PC-3 (cell line): ENCODE data around the gene FCRL2. TPM values are rescaled to one million over a fixed set of nuclear protein-coding genes. Genes with fewer than 3 reads are reported as not detected.

ENCODE experiments used
- ATAC-seq: fragments of 200-7000 bp; cut with Tn5 transposase; 2 replicates; pipeline ENCODE4 v1.9.1; 2020; ENCODE audit warnings: mild to moderate bottlenecking, moderate library complexity
- BruUV-seq: library from RNA; stranded (reverse); fragments of 400-500 nt; replicated peaks from 2 replicates; lab custom pipeline; 2021; lab: Mats Ljungman, UMichigan
- CTCF ChIA-PET: fragments of 300-600 bp; sonication (Branson Sonifier 250); formaldehyde crosslinking; loops from one replicate; lab custom pipeline; 2022; ENCODE audit warnings: antibody characterized with exemption; lab: Charles Lee
- POLR2A ChIA-PET: fragments of 300-600 bp; sonication (Branson Sonifier 250); formaldehyde crosslinking; loops from one replicate; lab custom pipeline; 2022; ENCODE audit warnings: antibody characterized with exemption; ENCODE audit not compliant: unreplicated experiment; lab: Charles Lee
- DNase-seq: peaks from one replicate; pipeline ENCODE4 v3.0.0-alpha.2; 2015
- H2AFZ ChIP-seq: fragments of 300-600 bp; sonication (generic); 2 replicates; pipeline ENCODE4 v1.6.0; 2016; ENCODE audit warnings: antibody characterized with exemption, low read length
- H3F3A ChIP-seq: fragments of 300-600 bp; sonication (generic); one replicate; pipeline ENCODE4 v1.6.0; 2017; ENCODE audit warnings: antibody characterized with exemption, low read length, control low read depth, mild to moderate bottlenecking; ENCODE audit not compliant: unreplicated experiment
- H3K27ac ChIP-seq: fragments of 300-600 bp; sonication (generic); 2 replicates; pipeline ENCODE4 v1.5.1; 2016; ENCODE audit warnings: mild to moderate bottlenecking, low read length
- H3K27me3 ChIP-seq: fragments of 300-600 bp; sonication (generic); 2 replicates; pipeline ENCODE4 v1.6.1; 2016; ENCODE audit warnings: low read length, mixed read lengths
- H3K36me3 ChIP-seq: fragments of 300-600 bp; sonication (generic); 2 replicates; pipeline ENCODE4 v1.6.1; 2016; ENCODE audit warnings: low read depth, mixed run types, low read length, mixed read lengths
- H3K4me1 ChIP-seq: fragments of 300-600 bp; sonication (generic); 2 replicates; pipeline ENCODE4 v1.5.1; 2016; ENCODE audit warnings: low read length; ENCODE audit not compliant: insufficient read depth
- H3K4me2 ChIP-seq: fragments of 300-600 bp; sonication (generic); 2 replicates; pipeline ENCODE4 v1.6.0; 2016; ENCODE audit warnings: low read length
- H3K4me3 ChIP-seq: fragments of 300-600 bp; sonication (generic); 2 replicates; pipeline ENCODE4 v1.5.1; 2016; ENCODE audit warnings: mild to moderate bottlenecking, low read length, mixed read lengths
- H3K79me2 ChIP-seq: fragments of 300-600 bp; sonication (generic); 2 replicates; pipeline ENCODE4 v1.6.1; 2017; ENCODE audit warnings: low read length, mixed read lengths
- H3K9ac ChIP-seq: fragments of 300-600 bp; sonication (generic); 2 replicates; pipeline ENCODE4 v1.6.0; 2016; ENCODE audit warnings: mild to moderate bottlenecking, low read length
- H3K9me2 ChIP-seq: fragments of 300-600 bp; sonication (generic); replicated peaks from 2 replicates; pipeline ENCODE4 v1.6.1; 2016; ENCODE audit warnings: mixed run types, low read length, mixed read lengths
- H3K9me3 ChIP-seq: fragments of 300-600 bp; sonication (generic); 2 replicates; pipeline ENCODE4 v1.6.1; 2016; ENCODE audit warnings: low read length, mixed read lengths
- H4K20me1 ChIP-seq: fragments of 300-600 bp; sonication (generic); 2 replicates; pipeline ENCODE4 v1.6.1; 2016; ENCODE audit warnings: low read length, mixed read lengths
- CTCF ChIP-seq: fragments of 300-600 bp; sonication (generic); conservative IDR thresholded peaks from 2 replicates; pipeline ENCODE4 v1.5.1; 2017; ENCODE audit warnings: antibody characterized with exemption, low read depth, mild to moderate bottlenecking, low read length
- EZH2 ChIP-seq: fragments of 300-600 bp; sonication (generic); IDR thresholded peaks from one replicate; pipeline ENCODE4 v1.6.1; 2017; ENCODE audit warnings: antibody characterized with exemption, mild to moderate bottlenecking, low read length; ENCODE audit not compliant: unreplicated experiment
- EZH2phosphoT487 ChIP-seq: fragments of 300-600 bp; sonication (generic); IDR thresholded peaks from 2 replicates; pipeline ENCODE4 v1.6.1; 2018; ENCODE audit warnings: mild to moderate bottlenecking, antibody characterized with exemption, low read length, borderline replicate concordance
- intact Hi-C: fragments of 100-400 bp; cut with micrococcal nuclease; formaldehyde crosslinking; loops from 2 replicates; pipeline ENCODE4 v1.9.0; 2023
- total RNA-seq: library from RNA; depleted of rRNA; stranded (reverse); fragments of >200 nt; gene quantifications from 2 replicates; pipeline ENCODE4 v1.2.3, GENCODE V29; 2014

FCRL2 gene
- total RNA-seq, 1 experiment from 2014 or later, result not detected

DNA sequence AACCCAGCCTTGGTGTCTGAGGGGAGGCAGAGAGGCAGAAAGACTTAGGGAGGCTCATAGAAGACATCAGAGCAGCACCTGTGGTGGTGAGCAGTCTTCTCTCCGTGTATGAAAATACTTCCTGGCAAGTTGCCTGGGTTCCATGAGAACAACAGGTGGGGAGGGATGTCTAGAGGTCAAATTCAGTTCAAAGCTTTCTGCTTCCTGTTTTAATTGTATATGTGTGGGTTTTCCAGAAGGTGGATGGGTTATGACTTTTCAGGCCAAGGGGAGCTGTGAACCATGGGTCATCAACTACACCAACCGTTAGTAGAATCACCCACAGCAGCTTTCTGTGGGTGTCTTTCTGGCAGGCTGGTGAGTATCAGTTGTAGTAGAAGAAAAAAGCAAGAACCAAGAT lies 4.1 kb upstream of the FCRL2 start:
- no peak for ATAC-seq
- Histone ChIP-seq H3K36me3 (no peaks in the 10 kb centered on the region), H3K4me3 (no peak overlapping the region), H2AFZ (no peak overlapping the region), H3K4me1 (no peaks in the 10 kb centered on the region), H3K27ac (no peak overlapping the region), H3K9ac (no peak overlapping the region), H4K20me1 (no peaks in the 10 kb centered on the region), H3F3A (no peaks in the 10 kb centered on the region), H3K79me2 (no peaks in the 10 kb centered on the region), H3K27me3 (0 out of 2 replicates have a peak, but pooled peaks cover 6% of the 10 kb centered on the region), H3K9me2 (no peaks in the 10 kb centered on the region), H3K9me3 (no peaks in the 10 kb centered on the region), H3K4me2 (no peak overlapping the region)
- DNase-seq, result no peak
- BruUV-seq, result no TSS peak
- TF ChIP-seq EZH2, result no peak
- TF ChIP-seq EZH2phosphoT487, result no peak
- no peak for TF ChIP-seq CTCF
- POLR2A ChIA-PET, result no interaction called here
- intact Hi-C loops, result no loop called here
- CTCF ChIA-PET, result no interaction called here

- Histone ChIP-seq H3K9me3 (no peaks in the 10 kb centered on the region), H3K27ac (no peak overlapping the region), H3K27me3 (0 out of 2 replicates have a peak, but pooled peaks cover 6% of the 10 kb centered on the region), H3K4me1 (peaks cover 5% of the 10 kb centered on the region), H3K4me2 (no peak overlapping the region), H3F3A (no peaks in the 10 kb centered on the region), H2AFZ (no peak overlapping the region), H3K4me3 (no peak overlapping the region), H3K9ac (no peak overlapping the region), H4K20me1 (no peaks in the 10 kb centered on the region), H3K9me2 (no peaks in the 10 kb centered on the region), H3K79me2 (no peaks in the 10 kb centered on the region), H3K36me3 (no peaks in the 10 kb centered on the region)
- intact Hi-C loops, result no loop called here
- ATAC-seq (no peak), DNase-seq (no peak)
- TF ChIP-seq CTCF, result no peak
- TF ChIP-seq EZH2phosphoT487, result no peak
- no peak for TF ChIP-seq EZH2
- POLR2A ChIA-PET, result no interaction called here
- CTCF ChIA-PET, result interaction anchor here (0.5 kb wide), 1 partner anchor 203 kb away, joined by 3 read pairs; no protein-coding TSS in a partner anchor
- no TSS peak for BruUV-seq
Measured at GRCh38 chr1:157775101-157775870, 1.6 kb downstream of the FCRL2 start.

DNA sequence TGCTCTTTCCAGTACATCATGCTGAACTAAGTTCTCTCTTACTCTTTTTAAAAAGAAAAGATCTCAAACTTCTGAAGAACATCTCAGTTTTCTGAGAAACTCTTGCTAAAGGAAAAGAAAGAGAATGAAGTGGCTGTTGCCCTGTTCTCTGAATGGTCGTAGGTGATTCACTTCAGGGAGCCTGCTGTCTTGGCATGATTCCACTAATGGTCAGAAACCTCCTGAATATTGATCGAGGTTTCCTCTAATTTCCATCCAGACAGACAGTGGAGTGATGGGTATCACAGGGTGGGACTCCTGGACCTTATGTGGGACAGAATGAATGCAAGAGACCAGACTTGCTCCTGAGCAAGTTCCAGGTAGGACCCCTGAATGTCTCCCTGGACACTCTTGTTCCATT lies 2.5 kb downstream of the FCRL2 start:
- H3K4me3 ChIP-seq, result no peak overlapping the region
- H3F3A ChIP-seq, result no peaks in the 10 kb centered on the region
- H3K9me2 ChIP-seq, result no peaks in the 10 kb centered on the region
- no peak overlapping the region for H2AFZ ChIP-seq
- no peak for TF ChIP-seq CTCF
- TF ChIP-seq EZH2phosphoT487, result no peak
- no peak for TF ChIP-seq EZH2
- POLR2A ChIA-PET, result no interaction called here
- no peak overlapping the region for H3K4me2 ChIP-seq
- H3K36me3 ChIP-seq, result no peaks in the 10 kb centered on the region
- H3K9me3 ChIP-seq, result no peaks in the 10 kb centered on the region
- BruUV-seq, result no TSS peak
- intact Hi-C loops, result no loop called here
- CTCF ChIA-PET, result interaction anchor here (0.5 kb wide), 1 partner anchor 204 kb away, joined by 3 read pairs; no protein-coding TSS in a partner anchor
- H3K9ac ChIP-seq, result no peak overlapping the region
- H3K79me2 ChIP-seq, result no peaks in the 10 kb centered on the region
- H3K4me1 ChIP-seq, result peaks cover 5% of the 10 kb centered on the region
- H3K27ac ChIP-seq, result no peak overlapping the region
- peaks cover 12% of the 10 kb centered on the region for H3K27me3 ChIP-seq
- H4K20me1 ChIP-seq, result no peaks in the 10 kb centered on the region
- no peak for ATAC-seq
- no peak for DNase-seq
